K562 (cell line): ENCODE results near the gene OR2B2. TPM values are rescaled to one million over a fixed set of nuclear protein-coding genes. Genes with fewer than 3 reads are reported as not detected.

Experiments
- CC2D1A ChIP-seq: fragments of 450-650 bp; IDR thresholded peaks from 2 replicates; pipeline ENCODE4 v1.6.1; 2017; ENCODE audit warnings: mild to moderate bottlenecking
- CTBP1 ChIP-seq: fragments of 450-650 bp; IDR thresholded peaks from 2 replicates; pipeline ENCODE4 v1.6.1; 2016; ENCODE audit warnings: borderline replicate concordance
- EHMT2 ChIP-seq: fragments of 450-650 bp; IDR thresholded peaks from 2 replicates; pipeline ENCODE4 v1.6.1; 2018; ENCODE audit warnings: antibody characterized with exemption
- GMEB1 ChIP-seq: fragments of 250-450 bp; sonication (Bioruptor Pico); IDR thresholded peaks from 2 replicates; pipeline ENCODE4 v1.4.0; 2020; ENCODE audit warnings: mild to moderate bottlenecking
- HDAC6 ChIP-seq: IDR thresholded peaks from 2 replicates; pipeline ENCODE4 v1.6.1; 2012; ENCODE audit warnings: low read depth, mild to moderate bottlenecking, control low read depth, inconsistent platforms, low read length, moderate library complexity
- HES1 ChIP-seq: fragments of 450-650 bp; IDR thresholded peaks from 2 replicates; pipeline ENCODE4 v1.6.1; 2016; ENCODE audit warnings: low read depth, mild to moderate bottlenecking, moderate library complexity
- KLF13 ChIP-seq: fragments of 450-650 bp; IDR thresholded peaks from 2 replicates; pipeline ENCODE4 v1.6.1; 2016; ENCODE audit warnings: missing genetic modification characterization, low read depth, mild to moderate bottlenecking, missing compliant biosample characterization, moderate library complexity, borderline replicate concordance
- NCOA2 ChIP-seq, 2 experiments: fragments of 450-650 bp; IDR thresholded peaks; 2 replicates each; pipeline ENCODE4 v1.6.1; 2018; ENCODE audit warnings: mild to moderate bottlenecking in 2 of 2, moderate library complexity in 1 of 2; ENCODE audit not compliant: partially characterized antibody in 2 of 2
- NR3C1 ChIP-seq: sonication (generic); formaldehyde crosslinking; IDR thresholded peaks from 2 replicates; pipeline ENCODE4 v1.8.1; 2022; ENCODE audit warnings: missing genetic modification reagents
- PKNOX1 ChIP-seq: fragments of 450-650 bp; IDR thresholded peaks from 2 replicates; pipeline ENCODE4 v1.6.1; 2016
- SIRT6 ChIP-seq: IDR thresholded peaks from one replicate; pipeline ENCODE4 v1.6.1; 2012; ENCODE audit warnings: low read depth, mild to moderate bottlenecking, control low read depth, inconsistent platforms, low read length, moderate library complexity
- SMARCA4 ChIP-seq: fragments of 450-650 bp; IDR thresholded peaks from 2 replicates; pipeline ENCODE4 v1.6.1; 2016
- STAT5B ChIP-seq: fragments of 250-450 bp; sonication (Bioruptor Pico); IDR thresholded peaks from 2 replicates; pipeline ENCODE4 v1.8.0; 2021; ENCODE audit warnings: mild to moderate bottlenecking, inconsistent platforms
- USF2 ChIP-seq: sonication (generic); formaldehyde crosslinking; IDR thresholded peaks from 2 replicates; pipeline ENCODE4 v1.5.0; 2020; ENCODE audit warnings: missing genetic modification reagents
- XRCC5 ChIP-seq: fragments of 200-400 bp; formaldehyde crosslinking; IDR thresholded peaks from 2 replicates; pipeline ENCODE4 v1.6.1; 2017; ENCODE audit warnings: low read depth, mild to moderate bottlenecking, low read length
- ZBTB9 ChIP-seq: fragments of 450-650 bp; formaldehyde crosslinking; IDR thresholded peaks from 2 replicates; pipeline ENCODE4 v1.4.0; 2020; ENCODE audit warnings: mild to moderate bottlenecking, moderate library complexity
- ZNF253 ChIP-seq: fragments of 250-450 bp; sonication (Bioruptor Pico); conservative IDR thresholded peaks from 2 replicates; pipeline ENCODE4 v1.6.1; 2021; ENCODE audit warnings: mild to moderate bottlenecking
- ZNF311 ChIP-seq: fragments of 250-450 bp; sonication (Bioruptor Pico); IDR thresholded peaks from 2 replicates; pipeline ENCODE4 v1.4.0; 2020; ENCODE audit warnings: mild to moderate bottlenecking, moderate library complexity
- ZNF395 ChIP-seq: fragments of 200-800 bp; sonication (Bioruptor generic); IDR thresholded peaks from 2 replicates; pipeline ENCODE4 v1.6.1; 2017; ENCODE audit warnings: missing genetic modification characterization, missing compliant biosample characterization
- ZNF589 ChIP-seq: fragments of 200-800 bp; sonication (Bioruptor generic); IDR thresholded peaks from 2 replicates; pipeline ENCODE4 v1.6.1; 2016; ENCODE audit warnings: low read depth, missing genetic modification characterization, missing compliant biosample characterization
- polyA plus RNA-seq, 8 experiments: library from polyadenylated mRNA; depleted of rRNA in 4 of 8; stranded (reverse) in 5 of 8; unstranded in 3 of 8; fragments of >200 nt; fragmentation: Nextera tagmentation in 2 of 8; fragmentation: Illumina TruSeq in 1 of 8; extraction: Ambion mirVana in 2 of 8; extraction: Trizol in 1 of 8; gene quantifications; 2 replicates each; pipeline versions ENCODE4 v1.2.1 to v1.2.3, GENCODE V29; 2011 to 2014; ENCODE audit warnings: inconsistent platforms in 1 of 8, missing spikeins in 1 of 8
- total RNA-seq, 7 experiments: library from RNA; depleted of rRNA in 6 of 7; stranded (reverse); fragments of >200 nt in 6 of 7; fragmentation: Illumina TruSeq in 2 of 7; extraction: Trizol in 2 of 7; gene quantifications; 2 replicates each; pipeline versions ENCODE4 v1.2.1 to v1.2.3, GENCODE V29; 2011 to 2021; ENCODE audit warnings: low replicate concordance in 1 of 7

Gene OR2B2
- total and polyA plus RNA-seq, 9 of the 15 experiments (the other 6 are each of a cell fraction or from before 2014, with no cell fraction given): 0.24 TPM; not detected in 8

- TF ChIP-seq ZNF395 (CRISPR knock-in tag) (no peak), ZNF253 (CRISPR knock-in tag) (peak; percentile 87), CC2D1A (no peak), SIRT6 (no peak), SMARCA4 (no peak), NR3C1 (CRISPR knock-in tag) (no peak), KLF13 (tag) (peak; percentile 58; the same call in 1 of the 2 replicates), NCOA2 (IDR thresholded peaks at IDR 0.05; ENCODE audit: partially characterized antibody in 2 of 2) (peak in 1 of 2 experiments; percentile 77), ZBTB9 (CRISPR knock-in tag) (peak; percentile 89), ZNF311 (CRISPR knock-in tag) (no peak; the same call in 1 of the 2 replicates), CTBP1 (no peak; the same call in 1 of the 2 replicates), EHMT2 (no peak), USF2 (CRISPR knock-in tag) (no peak), XRCC5 (peak; percentile 42; the same call in 1 of the 2 replicates), GMEB1 (CRISPR knock-in tag) (peak; percentile 36; the same call in 1 of the 2 replicates), ZNF589 (CRISPR knock-in tag) (peak; percentile 45; the same call in 1 of the 2 replicates), PKNOX1 (no peak), STAT5B (CRISPR knock-in tag) (no peak), HES1 (0 out of 2 replicates have a peak, but pooled peaks have one; percentile 7), HDAC6 (0 out of 2 replicates have a peak, but pooled peaks have one; percentile 89)
Measured at GRCh38 chr6:27902335-27903314, 9.6 kb downstream of the OR2B2 start (continued).
